Stomach smooth muscle (tissue), 2 donors: ENCODE results near the gene ADAM8.
A peak's percentile ranks its signal among the peaks of the same experiment; 100 is the strongest.
"Not testable (repeated sequence)": the region's sequence is repeated elsewhere in the genome, so short reads cannot be mapped to it uniquely, and the experiment has no call there.

ENCODE experiments used
- H3K27ac ChIP-seq: one replicate; pipeline ENCODE4 v1.7.0; 2013; ENCODE audit warnings: mild to moderate bottlenecking, low read length, inconsistent platforms
- H3K27me3 ChIP-seq, 2 donors: one replicate each; pipeline ENCODE4 v1.7.0; 2013; ENCODE audit warnings: low read length in 2 of 2; ENCODE audit not compliant: insufficient read depth in 2 of 2, control insufficient read depth in 1 of 2
- H3K36me3 ChIP-seq, 2 donors: one replicate each; pipeline ENCODE4 v1.7.0; 2013; ENCODE audit warnings: low read length in 2 of 2; ENCODE audit not compliant: control insufficient read depth in 2 of 2, insufficient read depth in 2 of 2
- H3K4me1 ChIP-seq: one replicate; pipeline ENCODE4 v1.7.0; 2013; ENCODE audit warnings: low read length; ENCODE audit not compliant: control insufficient read depth, insufficient read depth
- H3K4me3 ChIP-seq, 2 donors: one replicate each; pipeline ENCODE4 v1.7.0; 2013; ENCODE audit warnings: low read length in 2 of 2
- H3K9ac ChIP-seq, 2 donors: one replicate each; pipeline ENCODE4 v1.7.0; 2013; ENCODE audit warnings: low read length in 2 of 2, mild to moderate bottlenecking in 1 of 2
- H3K9me3 ChIP-seq, 2 donors: one replicate each; pipeline ENCODE4 v1.7.0; 2013; ENCODE audit warnings: low read length in 2 of 2; ENCODE audit not compliant: control insufficient read depth in 2 of 2
- donor health status: healthy.
- donor health status: Pancreatic carcinoma.

Gene ADAM8

DNA sequence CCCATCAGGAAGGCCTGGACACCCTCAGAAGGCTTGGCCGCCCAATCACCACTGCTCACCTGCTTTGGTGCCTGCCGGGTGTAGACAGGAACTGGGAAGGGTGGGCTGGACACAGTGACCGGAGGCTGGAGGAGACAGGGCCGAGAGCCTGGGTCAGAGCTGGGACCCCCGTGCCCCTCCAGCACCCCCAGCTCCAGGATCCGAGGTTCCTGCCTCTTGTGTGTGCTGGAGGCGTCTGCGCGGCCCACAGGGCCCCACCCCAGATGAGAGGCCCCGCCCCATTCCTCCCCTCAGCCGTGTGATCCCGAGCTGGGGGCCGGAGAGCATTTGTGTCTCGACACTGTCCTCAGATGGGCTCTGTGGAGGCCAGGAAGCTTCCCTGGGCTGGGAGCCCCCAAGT is 9.4 kb downstream of the ADAM8 start:
- H3K9me3 ChIP-seq, result no peaks in the 10 kb centered on the region
- H3K9ac ChIP-seq, result no peak overlapping the region
- no peaks in the 10 kb centered on the region for H3K36me3 ChIP-seq
- peaks cover 7% of the 10 kb centered on the region for H3K4me1 ChIP-seq
- no peaks in the 10 kb centered on the region for H3K27me3 ChIP-seq
- H3K27ac ChIP-seq, result no peak overlapping the region
- H3K4me3 ChIP-seq, result no peak overlapping the region

DNA sequence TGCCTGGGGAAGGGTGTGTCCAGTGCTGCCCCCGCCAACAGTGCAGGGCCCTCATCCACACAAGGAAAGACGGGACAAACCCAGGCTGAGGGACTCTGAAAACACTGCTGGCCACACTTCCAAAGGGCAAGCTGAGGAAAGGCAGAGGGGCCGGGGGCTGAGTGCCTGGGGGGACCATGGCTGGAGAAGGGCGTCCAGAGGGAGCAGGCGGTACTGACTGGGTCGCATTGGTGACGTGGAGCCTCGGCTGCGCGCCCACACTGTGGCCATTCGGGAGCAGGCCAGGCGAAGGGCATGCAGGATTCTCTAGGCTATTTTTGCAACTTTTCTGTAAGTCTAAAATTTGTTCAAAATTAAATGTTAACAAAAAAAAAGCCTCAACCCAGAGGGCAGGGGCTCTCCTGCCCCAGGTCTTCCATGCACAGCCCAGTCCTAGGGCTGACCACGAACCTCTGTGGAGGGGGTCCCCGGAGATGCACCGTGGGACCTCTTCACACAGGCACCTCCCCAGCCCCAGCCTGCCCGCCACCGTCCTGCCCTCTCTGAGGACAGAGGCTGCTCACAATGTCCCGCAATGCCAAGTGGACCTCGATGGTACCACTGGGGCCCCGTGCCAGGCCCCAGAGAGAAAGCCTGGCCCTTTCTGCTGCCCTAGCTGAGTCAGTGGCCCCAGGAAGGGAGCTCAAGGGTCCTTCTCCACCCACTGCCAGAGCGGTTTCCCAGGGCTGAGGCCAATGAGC is 10.4 kb downstream of the ADAM8 start:
- Histone ChIP-seq H3K36me3 (no peaks in the 10 kb centered on the region), H3K9ac (no peak overlapping the region), H3K27me3 (no peaks in the 10 kb centered on the region)

DNA sequence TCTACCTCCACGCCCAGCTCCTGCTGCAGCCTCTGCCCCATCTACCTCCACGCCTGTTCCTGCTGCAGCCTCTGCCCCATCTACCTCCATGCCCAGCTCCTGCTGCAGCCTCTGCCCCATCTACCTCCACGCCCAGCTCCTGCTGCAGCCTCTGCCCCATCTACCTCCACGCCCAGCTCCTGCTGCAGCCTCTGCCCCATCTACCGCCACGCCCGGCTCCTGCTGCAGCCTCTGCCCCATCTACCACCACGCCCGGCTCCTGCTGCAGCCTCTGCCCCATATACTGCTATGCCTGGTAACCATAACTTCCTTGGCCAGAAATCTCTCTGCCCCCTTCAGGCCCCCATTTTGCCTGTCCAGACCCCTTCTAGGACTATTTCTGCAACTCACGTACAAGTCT is 11.6 kb downstream of the ADAM8 start:
- not testable (repeated sequence) for H3K27me3 ChIP-seq, H3K27ac ChIP-seq, H3K9ac ChIP-seq, H3K36me3 ChIP-seq, H3K4me3 ChIP-seq, H3K9me3 ChIP-seq
- H3K4me1 ChIP-seq, result peaks cover 17% of the 10 kb centered on the region

More for the DNA sequence above, 10.4 kb downstream of the ADAM8 start:
- no peak overlapping the region for H3K27ac ChIP-seq
- no peaks in the 10 kb centered on the region for H3K9me3 ChIP-seq
- peaks cover 12% of the 10 kb centered on the region for H3K4me1 ChIP-seq
- H3K4me3 ChIP-seq, result no peak overlapping the region

DNA sequence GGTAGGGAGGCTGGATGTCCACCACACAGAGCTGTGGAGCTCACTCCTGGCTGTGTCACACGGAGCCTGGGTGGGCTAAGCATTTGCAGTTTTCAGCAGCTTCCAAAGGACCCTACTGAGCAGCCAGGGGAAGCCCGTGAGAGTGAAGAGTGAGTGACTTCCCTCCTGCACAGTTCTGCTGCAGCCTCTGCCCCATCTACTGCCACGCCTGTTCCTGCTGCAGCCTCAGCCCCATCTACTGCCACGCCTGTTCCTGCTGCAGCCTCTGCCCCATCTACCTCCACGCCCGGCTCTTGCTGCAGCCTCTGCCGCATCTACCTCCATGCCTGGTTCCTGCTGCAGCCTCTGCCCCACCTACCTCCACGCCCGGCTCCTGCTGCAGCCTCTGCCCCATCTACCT is 12.2 kb downstream of the ADAM8 start:
- H3K27me3 ChIP-seq, result no peaks in the 10 kb centered on the region
- H3K4me1 ChIP-seq, result peaks cover 22% of the 10 kb centered on the region
- no peak overlapping the region for H3K27ac ChIP-seq
- H3K4me3 ChIP-seq, result no peak overlapping the region
- H3K9ac ChIP-seq, result no peak overlapping the region
- no peaks in the 10 kb centered on the region for H3K9me3 ChIP-seq
- no peaks in the 10 kb centered on the region for H3K36me3 ChIP-seq

DNA sequence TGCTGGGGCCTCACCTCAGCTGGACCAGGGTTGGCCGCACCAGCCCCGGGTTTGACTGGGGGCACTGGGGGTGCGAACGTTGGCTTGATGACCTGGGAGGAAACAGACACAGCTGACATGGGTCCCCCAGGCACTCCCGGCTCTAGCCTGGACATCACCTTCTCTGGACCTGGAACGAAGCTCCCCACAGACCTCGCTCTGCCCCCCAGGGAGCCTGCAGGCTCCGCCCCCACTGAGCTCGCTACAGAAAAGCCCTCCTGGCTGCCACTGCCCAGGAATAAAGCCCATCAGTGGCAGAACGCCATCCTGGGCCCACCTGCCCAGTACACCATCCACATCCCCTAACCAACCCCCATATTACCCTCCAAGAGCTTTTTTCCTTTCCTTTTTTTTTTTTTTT is 13.0 kb downstream of the ADAM8 start:
- no peaks in the 10 kb centered on the region for H3K27me3 ChIP-seq
- H3K27ac ChIP-seq, result no peak overlapping the region
- no peaks in the 10 kb centered on the region for H3K9me3 ChIP-seq
- peaks cover 26% of the 10 kb centered on the region for H3K4me1 ChIP-seq
- no peak overlapping the region for H3K9ac ChIP-seq
- no peaks in the 10 kb centered on the region for H3K36me3 ChIP-seq
- H3K4me3 ChIP-seq, result no peak overlapping the region

DNA sequence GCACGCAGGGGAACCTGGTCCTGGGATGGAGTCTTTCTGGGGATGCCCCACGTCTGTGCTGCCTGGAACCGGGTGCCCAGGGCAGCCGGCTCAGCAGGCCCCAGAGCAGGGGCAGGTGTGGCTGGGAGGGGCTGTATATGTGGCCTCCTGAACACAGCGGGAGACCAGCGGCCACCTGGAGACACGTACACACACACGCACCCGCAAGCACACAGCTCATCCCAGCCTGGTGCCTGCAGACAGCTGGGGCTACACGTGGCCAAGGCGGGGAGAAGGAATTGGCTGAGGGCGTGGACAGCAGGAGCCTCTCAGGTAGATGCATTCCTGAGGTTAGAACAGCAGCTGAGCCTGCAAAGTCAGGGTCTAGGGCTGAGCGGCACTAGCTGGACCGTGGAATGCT is 14.0 kb downstream of the ADAM8 start:
- no peak overlapping the region for H3K27ac ChIP-seq
- no peaks in the 10 kb centered on the region for H3K27me3 ChIP-seq

DNA sequence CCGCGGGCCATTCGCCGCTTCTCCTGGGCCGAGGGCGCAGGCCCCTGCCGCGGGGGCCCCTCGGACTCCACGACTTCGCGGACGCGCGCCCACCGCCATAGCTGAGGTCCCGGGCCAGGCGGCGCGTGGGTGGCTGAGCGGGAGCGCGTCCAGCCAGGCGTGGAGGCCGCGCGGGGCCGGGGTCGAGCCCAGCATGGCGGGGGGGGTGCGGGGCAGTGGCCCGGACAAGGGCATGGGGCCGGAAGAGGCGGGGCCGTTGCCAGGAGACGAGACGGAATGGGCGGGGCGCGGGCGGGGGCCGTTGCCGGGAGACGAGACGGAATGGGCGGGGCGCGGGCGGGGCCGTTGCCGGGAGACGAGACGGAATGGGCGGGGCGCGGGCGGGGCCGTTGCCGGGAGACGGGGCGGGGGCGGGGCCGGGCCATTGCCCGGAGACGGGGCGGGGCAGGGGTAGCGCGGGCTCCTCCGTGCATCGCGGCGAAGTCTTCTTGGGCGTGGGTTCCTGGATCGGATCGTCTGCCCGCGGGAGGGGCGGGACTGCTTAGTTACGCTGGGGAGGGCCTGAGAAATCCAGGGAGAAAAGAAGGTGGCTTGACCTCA is 14.8 kb downstream of the ADAM8 start:
- Histone ChIP-seq H3K4me1 (peaks cover 31% of the 10 kb centered on the region), H3K9ac (peak overlapping the region in 1 of 2 donors; percentile 11), H3K27me3 (no peaks in the 10 kb centered on the region), H3K4me3 (peak overlapping the region; percentile 65 to 75), H3K27ac (peak overlapping the region; percentile 55), H3K36me3 (no peaks in the 10 kb centered on the region), H3K9me3 (no peaks in the 10 kb centered on the region)

More for the DNA sequence above, 14.0 kb downstream of the ADAM8 start:
- Histone ChIP-seq H3K4me1 (peaks cover 29% of the 10 kb centered on the region), H3K9me3 (no peaks in the 10 kb centered on the region), H3K9ac (no peak overlapping the region), H3K36me3 (no peaks in the 10 kb centered on the region), H3K4me3 (peak overlapping the region in 1 of 2 donors; percentile 69)

DNA sequence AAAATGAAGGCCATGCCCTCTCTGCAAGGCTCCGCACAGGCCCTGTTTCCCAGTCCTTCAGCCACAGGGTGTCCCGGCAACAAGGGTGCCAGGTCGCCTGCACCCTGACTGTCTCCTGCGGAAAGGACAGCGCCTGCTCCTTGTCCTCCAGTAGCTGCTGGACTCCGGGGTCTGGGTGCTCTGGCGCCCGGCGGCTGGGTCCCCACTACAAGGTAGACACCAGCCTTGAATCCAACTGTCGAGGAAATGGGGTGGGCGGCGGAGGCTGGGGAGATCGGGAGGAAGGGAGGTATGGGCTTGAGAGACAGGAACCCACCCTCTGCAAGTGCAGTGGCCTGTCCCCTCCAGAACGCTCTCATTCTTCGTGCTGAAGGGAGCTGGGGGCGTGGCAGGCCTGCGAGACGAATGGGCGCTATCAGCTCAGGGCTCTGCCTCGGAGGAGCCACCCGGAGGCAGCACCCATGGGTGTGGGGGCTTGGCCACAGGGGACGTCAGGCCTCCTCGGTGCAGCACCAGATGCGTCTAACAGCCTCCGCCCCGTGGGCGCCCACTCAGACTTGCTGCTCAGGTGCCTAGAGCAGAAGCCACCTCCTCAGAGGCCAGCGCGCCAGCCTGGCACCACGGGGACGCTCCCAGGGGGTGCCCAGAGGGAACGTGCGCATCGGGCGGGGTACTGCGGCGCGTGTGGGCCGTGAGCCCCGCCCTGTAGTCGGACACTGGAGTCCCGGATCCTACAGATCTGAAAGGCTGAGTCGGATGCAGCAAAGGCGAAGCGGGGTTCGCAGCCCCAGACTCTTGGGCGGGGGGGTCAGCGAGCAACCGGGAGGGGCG is 15.6 kb downstream of the ADAM8 start:
- Histone ChIP-seq H3K36me3 (no peaks in the 10 kb centered on the region), H3K9ac (peak overlapping the region; percentile 11 to 58), H3K27me3 (no peaks in the 10 kb centered on the region), H3K4me3 (peak overlapping the region; percentile 65 to 75), H3K9me3 (no peaks in the 10 kb centered on the region), H3K27ac (peak overlapping the region; percentile 55), H3K4me1 (peaks cover 31% of the 10 kb centered on the region)

DNA sequence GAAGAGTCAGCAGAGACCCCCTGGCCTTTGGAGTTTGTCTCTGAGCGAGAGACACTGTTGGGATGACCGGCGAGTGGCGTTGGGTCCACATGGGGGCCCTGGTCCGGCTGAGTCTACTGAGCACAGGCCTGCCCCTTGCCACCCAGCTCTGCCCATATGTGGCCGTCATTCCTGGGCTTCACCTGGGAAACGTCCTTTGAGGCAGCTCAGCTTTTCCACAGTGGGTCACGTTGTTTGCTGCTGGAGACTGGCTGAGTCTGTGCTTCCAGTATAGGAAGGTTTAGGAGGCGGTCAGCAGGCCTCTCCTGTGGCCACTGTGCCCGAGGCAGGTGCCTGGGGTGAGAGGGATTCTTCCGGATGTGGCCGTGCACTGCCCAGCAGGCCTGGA is 17.1 kb downstream of the ADAM8 start:
- Histone ChIP-seq H3K27ac (no peak overlapping the region), H3K27me3 (no peaks in the 10 kb centered on the region), H3K36me3 (no peaks in the 10 kb centered on the region), H3K4me3 (no peak overlapping the region), H3K4me1 (peaks cover 29% of the 10 kb centered on the region), H3K9me3 (no peaks in the 10 kb centered on the region), H3K9ac (no peak overlapping the region)

DNA sequence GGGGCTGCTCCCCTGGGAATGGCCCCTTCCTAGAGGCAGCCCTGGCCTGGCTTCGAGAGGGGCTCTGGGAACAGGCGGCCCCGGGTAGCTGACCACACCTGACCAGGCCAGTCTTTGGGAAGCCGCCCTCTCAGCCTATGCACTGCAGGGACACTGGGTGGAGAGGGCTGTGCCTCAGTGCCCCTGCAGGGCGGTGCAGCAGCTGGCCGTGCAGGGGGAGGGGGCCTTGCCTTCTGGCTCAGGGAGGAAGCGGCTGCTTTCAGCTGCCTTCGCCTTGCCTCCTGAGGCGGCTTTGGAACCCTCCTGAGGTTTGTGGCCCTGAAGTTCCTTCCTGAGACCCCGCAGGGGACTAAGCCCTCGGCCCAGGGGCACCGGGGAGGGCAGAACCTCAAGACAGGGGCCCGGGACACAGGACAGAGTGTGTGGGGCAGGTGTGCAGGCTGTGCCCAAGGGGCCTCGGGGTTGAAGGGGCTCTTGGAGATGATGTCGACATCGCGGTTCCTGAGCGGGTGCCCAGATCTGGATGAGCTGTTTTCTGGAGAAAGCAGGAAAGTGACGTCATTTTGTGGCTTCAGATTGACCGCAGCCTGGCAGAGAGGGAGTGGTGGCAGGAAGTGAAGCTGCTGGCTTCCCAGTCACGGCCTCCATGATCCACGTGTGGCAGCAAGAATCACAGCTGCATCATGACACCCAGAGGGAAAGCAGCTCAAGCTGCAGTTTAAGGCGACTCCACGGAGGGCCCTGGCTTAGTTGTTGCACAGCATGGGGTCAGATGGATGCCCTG is 17.7 kb downstream of the ADAM8 start:
- H3K9me3 ChIP-seq, result no peaks in the 10 kb centered on the region
- no peak overlapping the region for H3K9ac ChIP-seq
- no peaks in the 10 kb centered on the region for H3K36me3 ChIP-seq
- peaks cover 29% of the 10 kb centered on the region for H3K4me1 ChIP-seq
- no peak overlapping the region for H3K27ac ChIP-seq
- no peak overlapping the region for H3K4me3 ChIP-seq
- H3K27me3 ChIP-seq, result no peaks in the 10 kb centered on the region
